Hepatocyte (in vitro differentiated cells): ENCODE measurements around the gene NEK10.

Experiments used
- EZH2 ChIP-seq: fragments of 200-600 bp; sonication (generic); IDR thresholded peaks from 2 replicates; pipeline ENCODE4 v1.6.1; 2016; ENCODE audit warnings: antibody characterized with exemption, mild to moderate bottlenecking, borderline replicate concordance
- EZH2phosphoT487 ChIP-seq: fragments of 200-600 bp; sonication (generic); IDR thresholded peaks from one replicate; pipeline ENCODE4 v1.6.1; 2018; ENCODE audit warnings: antibody characterized with exemption, mild to moderate bottlenecking, low read depth, moderate library complexity; ENCODE audit not compliant: unreplicated experiment, severe bottlenecking
- TF ChIP-seq, protein P1 (sequence below): fragments of 200-600 bp; sonication (generic); IDR thresholded peaks from 2 replicates; pipeline ENCODE4 v1.5.1; 2016; ENCODE audit warnings: antibody characterized with exemption, mild to moderate bottlenecking; ENCODE audit not compliant: poor library complexity

DNA sequence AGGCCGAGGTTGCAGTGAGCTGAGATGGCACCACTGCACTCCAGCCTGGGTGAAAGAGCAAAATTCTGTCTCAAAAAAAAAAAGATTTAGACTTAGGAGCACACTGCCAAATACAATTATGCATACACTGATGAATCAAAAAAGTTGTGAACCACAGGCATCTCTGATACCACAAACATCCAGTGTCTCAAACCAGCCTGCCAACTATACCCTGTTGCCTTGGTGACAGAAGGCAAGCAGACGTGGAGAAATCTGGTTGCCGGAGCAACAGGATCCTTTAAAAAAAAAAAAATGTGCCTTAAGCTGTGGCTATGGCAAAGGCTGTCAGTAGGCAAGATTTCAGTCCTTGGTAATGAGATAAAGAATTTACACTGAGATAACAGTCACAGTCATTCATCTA lies 202.3 kb downstream of the NEK10 start:
- TF ChIP-seq, protein P1, sequence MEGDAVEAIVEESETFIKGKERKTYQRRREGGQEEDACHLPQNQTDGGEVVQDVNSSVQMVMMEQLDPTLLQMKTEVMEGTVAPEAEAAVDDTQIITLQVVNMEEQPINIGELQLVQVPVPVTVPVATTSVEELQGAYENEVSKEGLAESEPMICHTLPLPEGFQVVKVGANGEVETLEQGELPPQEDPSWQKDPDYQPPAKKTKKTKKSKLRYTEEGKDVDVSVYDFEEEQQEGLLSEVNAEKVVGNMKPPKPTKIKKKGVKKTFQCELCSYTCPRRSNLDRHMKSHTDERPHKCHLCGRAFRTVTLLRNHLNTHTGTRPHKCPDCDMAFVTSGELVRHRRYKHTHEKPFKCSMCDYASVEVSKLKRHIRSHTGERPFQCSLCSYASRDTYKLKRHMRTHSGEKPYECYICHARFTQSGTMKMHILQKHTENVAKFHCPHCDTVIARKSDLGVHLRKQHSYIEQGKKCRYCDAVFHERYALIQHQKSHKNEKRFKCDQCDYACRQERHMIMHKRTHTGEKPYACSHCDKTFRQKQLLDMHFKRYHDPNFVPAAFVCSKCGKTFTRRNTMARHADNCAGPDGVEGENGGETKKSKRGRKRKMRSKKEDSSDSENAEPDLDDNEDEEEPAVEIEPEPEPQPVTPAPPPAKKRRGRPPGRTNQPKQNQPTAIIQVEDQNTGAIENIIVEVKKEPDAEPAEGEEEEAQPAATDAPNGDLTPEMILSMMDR = no peak
- TF ChIP-seq EZH2 = no peak
- TF ChIP-seq EZH2phosphoT487 = no peak
